Kidney epithelial cell (primary cell): ENCODE results near the gene TMED10. TPM values are rescaled to one million over a fixed set of nuclear protein-coding genes. Genes with fewer than 3 reads are reported as not detected.

ENCODE experiments used
- DNase-seq: peaks from one replicate; pipeline ENCODE4 v3.0.0-alpha.2; 2010; ENCODE audit warnings: low read depth
- H3K27me3 ChIP-seq: 2 replicates; pipeline ENCODE4 v1.6.0; 2011; ENCODE audit warnings: low read length; ENCODE audit not compliant: control insufficient read depth, insufficient read depth
- H3K36me3 ChIP-seq: 2 replicates; pipeline ENCODE4 v1.5.1; 2011; ENCODE audit warnings: low read length; ENCODE audit not compliant: control insufficient read depth, insufficient read depth
- H3K4me3 ChIP-seq: 2 replicates; pipeline ENCODE4 v1.5.1; 2011; ENCODE audit warnings: low read depth, mild to moderate bottlenecking, control low read depth, low read length
- total RNA-seq: library from RNA; depleted of rRNA; stranded (reverse); fragments of >200 nt; gene quantifications from 2 replicates; pipeline ENCODE4 v1.2.3, GENCODE V29; 2015
- TF ChIP-seq, protein P1 (sequence below): IDR thresholded peaks from 2 replicates; pipeline ENCODE4 v1.5.1; 2011; ENCODE audit warnings: mild to moderate bottlenecking, moderate library complexity, low read length, control low read depth, inconsistent platforms; ENCODE audit not compliant: insufficient read depth, poor library complexity, severe bottlenecking

Gene TMED10
- total RNA-seq, 1 donor from 2014 or later, result 309 TPM

DNA sequence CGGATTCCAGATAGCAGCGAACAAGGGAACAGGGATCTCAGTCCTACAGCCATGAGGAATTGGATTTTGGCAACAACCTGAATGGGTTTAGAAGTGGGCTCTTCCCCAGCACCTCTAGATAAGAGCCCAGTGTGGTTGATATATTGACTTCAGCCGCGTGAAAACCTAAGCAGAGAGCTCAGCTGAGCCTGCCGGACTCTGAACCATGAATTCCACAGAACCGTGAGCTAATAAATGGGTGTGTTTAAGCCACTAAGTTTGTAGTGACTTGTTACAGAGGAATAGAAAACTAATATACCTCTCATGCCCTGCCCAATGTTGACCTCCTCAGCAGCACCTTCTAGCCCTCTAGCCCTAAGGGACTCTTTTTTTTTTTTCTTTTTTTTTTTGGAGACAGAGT is 32.4 kb upstream of the TMED10 start:
- no peaks in the 10 kb centered on the region for H3K36me3 ChIP-seq
- no peak overlapping the region for H3K4me3 ChIP-seq
- no peak for DNase-seq
- no peaks in the 10 kb centered on the region for H3K27me3 ChIP-seq
- TF ChIP-seq, protein P1, sequence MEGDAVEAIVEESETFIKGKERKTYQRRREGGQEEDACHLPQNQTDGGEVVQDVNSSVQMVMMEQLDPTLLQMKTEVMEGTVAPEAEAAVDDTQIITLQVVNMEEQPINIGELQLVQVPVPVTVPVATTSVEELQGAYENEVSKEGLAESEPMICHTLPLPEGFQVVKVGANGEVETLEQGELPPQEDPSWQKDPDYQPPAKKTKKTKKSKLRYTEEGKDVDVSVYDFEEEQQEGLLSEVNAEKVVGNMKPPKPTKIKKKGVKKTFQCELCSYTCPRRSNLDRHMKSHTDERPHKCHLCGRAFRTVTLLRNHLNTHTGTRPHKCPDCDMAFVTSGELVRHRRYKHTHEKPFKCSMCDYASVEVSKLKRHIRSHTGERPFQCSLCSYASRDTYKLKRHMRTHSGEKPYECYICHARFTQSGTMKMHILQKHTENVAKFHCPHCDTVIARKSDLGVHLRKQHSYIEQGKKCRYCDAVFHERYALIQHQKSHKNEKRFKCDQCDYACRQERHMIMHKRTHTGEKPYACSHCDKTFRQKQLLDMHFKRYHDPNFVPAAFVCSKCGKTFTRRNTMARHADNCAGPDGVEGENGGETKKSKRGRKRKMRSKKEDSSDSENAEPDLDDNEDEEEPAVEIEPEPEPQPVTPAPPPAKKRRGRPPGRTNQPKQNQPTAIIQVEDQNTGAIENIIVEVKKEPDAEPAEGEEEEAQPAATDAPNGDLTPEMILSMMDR, result no peak

DNA sequence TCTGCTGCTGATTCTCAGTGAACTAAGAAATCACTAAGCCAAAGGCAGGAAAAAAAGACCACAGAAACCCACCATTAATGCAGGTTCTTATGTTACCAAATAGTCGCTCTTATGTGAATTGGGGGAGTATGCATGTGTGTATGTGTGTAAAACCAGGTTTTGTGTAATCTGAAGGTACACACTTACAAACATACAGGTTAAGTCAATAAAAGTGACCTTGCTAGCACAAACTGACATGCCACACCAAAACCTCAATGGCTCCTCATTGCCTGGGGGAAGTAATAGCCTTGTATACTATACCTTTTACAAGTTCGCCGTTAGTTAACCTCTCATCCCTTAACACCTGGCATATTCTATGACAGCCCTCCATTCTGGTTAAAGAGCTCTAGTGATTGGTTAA is 29.8 kb upstream of the TMED10 start:
- no peaks in the 10 kb centered on the region for H3K36me3 ChIP-seq
- H3K27me3 ChIP-seq, result no peaks in the 10 kb centered on the region
- TF ChIP-seq, protein P1, result no peak
- DNase-seq, result no peak
- H3K4me3 ChIP-seq, result no peak overlapping the region

DNA sequence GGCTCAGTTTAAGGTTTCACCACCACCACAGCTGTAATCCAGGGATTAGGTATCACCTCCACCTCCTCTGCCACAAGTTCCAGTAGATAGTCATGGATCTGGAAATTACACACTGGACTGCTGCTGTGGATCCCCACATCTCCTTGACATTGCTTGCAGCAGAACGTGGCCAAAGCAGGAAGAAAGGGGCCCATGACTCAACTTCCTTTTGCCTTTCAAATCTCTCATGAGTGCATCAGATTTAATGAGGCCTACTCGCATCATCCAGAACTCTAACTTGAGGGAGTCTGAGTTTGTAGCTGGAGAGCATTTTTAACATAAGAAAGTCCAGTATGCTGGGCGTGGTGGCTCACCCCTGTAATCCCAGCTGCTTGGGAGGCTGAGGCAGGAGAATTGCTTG is 29.2 kb upstream of the TMED10 start:
- DNase-seq, result no peak
- TF ChIP-seq, protein P1, result no peak
- no peaks in the 10 kb centered on the region for H3K36me3 ChIP-seq

DNA sequence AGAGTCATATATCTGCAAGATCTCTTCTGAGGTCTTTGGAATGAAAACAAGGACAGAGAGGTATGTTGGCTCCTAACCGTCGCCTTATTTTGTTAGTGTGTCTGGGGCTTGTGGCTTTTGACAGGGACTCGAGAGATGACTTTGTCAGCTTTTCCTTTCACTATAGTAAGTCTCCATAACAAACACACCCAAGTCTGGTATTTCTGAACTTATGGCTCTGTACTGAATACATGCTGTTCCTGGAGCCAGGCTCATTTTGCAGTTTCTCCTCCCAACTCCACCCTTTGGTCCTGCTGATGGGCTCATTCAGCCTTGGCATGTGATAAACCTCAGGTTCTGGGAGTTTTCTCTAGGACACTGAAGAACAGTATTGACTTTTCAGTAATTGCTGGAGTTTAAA is 27.7 kb upstream of the TMED10 start:
- no peaks in the 10 kb centered on the region for H3K36me3 ChIP-seq
- H3K4me3 ChIP-seq, result no peak overlapping the region
- H3K27me3 ChIP-seq, result no peaks in the 10 kb centered on the region
- no peak for DNase-seq
- TF ChIP-seq, protein P1, result no peak

More for the DNA sequence above, 29.2 kb upstream of the TMED10 start:
- H3K27me3 ChIP-seq, result no peaks in the 10 kb centered on the region
- H3K4me3 ChIP-seq, result no peak overlapping the region

DNA sequence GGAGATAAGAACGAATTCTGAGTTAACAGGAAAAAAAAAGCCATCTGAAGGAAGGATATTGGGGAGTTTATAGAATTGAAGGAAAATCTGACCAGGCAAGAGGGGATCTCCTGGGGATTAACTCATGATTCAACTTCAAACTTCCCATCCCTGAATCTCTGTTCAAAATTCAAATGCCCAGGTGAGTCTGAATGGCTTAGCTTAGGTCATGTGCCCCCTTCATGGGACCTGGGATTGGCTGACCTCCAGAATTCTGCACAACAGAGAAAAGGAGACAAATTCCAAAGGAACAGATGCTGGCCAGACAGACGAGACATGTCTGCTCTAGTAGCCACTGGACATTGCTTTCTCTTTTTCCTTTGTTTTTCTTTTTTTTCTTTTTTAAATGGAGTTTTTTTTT is 26.2 kb upstream of the TMED10 start:
- H3K36me3 ChIP-seq, result no peaks in the 10 kb centered on the region
- no peak overlapping the region for H3K4me3 ChIP-seq
- H3K27me3 ChIP-seq, result no peaks in the 10 kb centered on the region
- TF ChIP-seq, protein P1, result no peak
- DNase-seq, result no peak

DNA sequence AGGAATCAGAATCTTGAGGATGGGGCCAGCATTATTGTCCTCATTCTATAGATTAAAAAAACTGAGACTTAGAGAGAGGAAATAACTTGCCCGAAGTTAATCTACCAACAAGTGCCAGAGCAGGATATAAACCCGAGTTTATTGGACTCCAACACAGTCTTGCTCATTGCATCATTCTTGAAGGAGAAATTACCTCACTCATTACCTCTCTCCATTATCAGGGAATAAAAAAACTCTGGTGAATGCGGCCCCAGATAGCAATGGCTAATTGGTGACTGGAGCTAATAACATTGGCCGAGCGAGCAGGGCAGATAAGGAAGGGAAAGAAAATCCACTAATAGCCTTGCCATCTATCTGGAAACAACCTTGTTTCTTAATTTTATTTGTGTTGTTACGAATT is 24.7 kb upstream of the TMED10 start:
- no peak for DNase-seq
- no peak overlapping the region for H3K4me3 ChIP-seq
- no peaks in the 10 kb centered on the region for H3K36me3 ChIP-seq
- TF ChIP-seq, protein P1, result no peak
- no peaks in the 10 kb centered on the region for H3K27me3 ChIP-seq
